K562 (cell line): Measurements from ENCODE around the gene ITGAD. TPM values are rescaled to one million over a fixed set of nuclear protein-coding genes. Genes with fewer than 3 reads are reported as not detected.

Experiments
- BRCA1 ChIP-seq, 2 experiments: fragments of 450-650 bp in 1 of 2; sonication (generic) in 1 of 2; formaldehyde crosslinking in 1 of 2; IDR thresholded peaks; 2 replicates each; pipeline versions ENCODE4 v1.5.0 to v1.6.1; 2017 to 2020; ENCODE audit warnings: mild to moderate bottlenecking in 1 of 2, missing genetic modification reagents in 1 of 2
- CHD2 ChIP-seq: IDR thresholded peaks from 2 replicates; pipeline ENCODE4 v1.6.1; 2011; ENCODE audit warnings: low read depth, low read length
- LCOR ChIP-seq: sonication (generic); formaldehyde crosslinking; IDR thresholded peaks from 2 replicates; pipeline ENCODE4 v1.8.0; 2022; ENCODE audit warnings: mild to moderate bottlenecking, missing genetic modification reagents
- MTA2 ChIP-seq: fragments of 450-650 bp; IDR thresholded peaks from 2 replicates; pipeline ENCODE4 v1.6.1; 2016; ENCODE audit warnings: low read depth
- SFPQ ChIP-seq: fragments of 200-400 bp; formaldehyde crosslinking; IDR thresholded peaks from 2 replicates; pipeline ENCODE4 v1.6.1; 2017; ENCODE audit warnings: mild to moderate bottlenecking, low read depth, low read length, moderate library complexity
- TOE1 ChIP-seq, 2 experiments: fragments of 450-650 bp in 1 of 2; sonication (generic) in 1 of 2; formaldehyde crosslinking in 1 of 2; IDR thresholded peaks; 2 replicates each; pipeline versions ENCODE4 v1.7.1 to v1.8.0; 2016 to 2022; ENCODE audit warnings: borderline replicate concordance in 2 of 2, mild to moderate bottlenecking in 2 of 2, antibody characterized with exemption in 1 of 2, inconsistent platforms in 1 of 2, low read depth in 1 of 2, missing genetic modification reagents in 1 of 2, moderate library complexity in 1 of 2
- ZFP30 ChIP-seq: fragments of 250-450 bp; sonication (Bioruptor Pico); IDR thresholded peaks from 2 replicates; pipeline ENCODE4 v1.8.0; 2022; ENCODE audit warnings: moderate library complexity, mild to moderate bottlenecking, inconsistent platforms, borderline replicate concordance
- ZNF668 ChIP-seq: fragments of 250-450 bp; sonication (Bioruptor Pico); IDR thresholded peaks from 2 replicates; pipeline ENCODE4 v1.8.0; 2022; ENCODE audit warnings: mild to moderate bottlenecking, inconsistent platforms
- polyA plus RNA-seq, 8 experiments: library from polyadenylated mRNA; depleted of rRNA in 4 of 8; stranded (reverse) in 5 of 8; unstranded in 3 of 8; fragments of >200 nt; fragmentation: Nextera tagmentation in 2 of 8; fragmentation: Illumina TruSeq in 1 of 8; extraction: Ambion mirVana in 2 of 8; extraction: Trizol in 1 of 8; gene quantifications; 2 replicates each; pipeline versions ENCODE4 v1.2.1 to v1.2.3, GENCODE V29; 2011 to 2014; ENCODE audit warnings: inconsistent platforms in 1 of 8, missing spikeins in 1 of 8
- total RNA-seq, 7 experiments: library from RNA; depleted of rRNA in 6 of 7; stranded (reverse); fragments of >200 nt in 6 of 7; fragmentation: Illumina TruSeq in 2 of 7; extraction: Trizol in 2 of 7; gene quantifications; 2 replicates each; pipeline versions ENCODE4 v1.2.1 to v1.2.3, GENCODE V29; 2011 to 2021; ENCODE audit warnings: low replicate concordance in 1 of 7
- TF ChIP-seq, protein P1 (sequence below), 2 experiments: fragments of 450-650 bp in 1 of 2; sonication (generic) in 1 of 2; formaldehyde crosslinking in 1 of 2; IDR thresholded peaks; 2 replicates each; pipeline versions ENCODE4 v1.7.1 to v1.9.0; 2016 to 2022; ENCODE audit warnings: inconsistent platforms in 1 of 2, mild to moderate bottlenecking in 1 of 2, missing genetic modification reagents in 1 of 2
- TF ChIP-seq, protein P2 (sequence below): IDR thresholded peaks from 2 replicates; pipeline ENCODE4 v1.6.1; 2014; ENCODE audit warnings: antibody characterized with exemption
- TF ChIP-seq, protein P3 (sequence below): sonication (generic); formaldehyde crosslinking; IDR thresholded peaks from 2 replicates; pipeline ENCODE4 v1.8.0; 2022; ENCODE audit warnings: missing genetic modification reagents, mild to moderate bottlenecking, borderline replicate concordance

The ITGAD gene
- total and polyA plus RNA-seq, 9 of the 15 experiments (the other 6 are each of a cell fraction or from before 2014, with no cell fraction given): not detected

DNA sequence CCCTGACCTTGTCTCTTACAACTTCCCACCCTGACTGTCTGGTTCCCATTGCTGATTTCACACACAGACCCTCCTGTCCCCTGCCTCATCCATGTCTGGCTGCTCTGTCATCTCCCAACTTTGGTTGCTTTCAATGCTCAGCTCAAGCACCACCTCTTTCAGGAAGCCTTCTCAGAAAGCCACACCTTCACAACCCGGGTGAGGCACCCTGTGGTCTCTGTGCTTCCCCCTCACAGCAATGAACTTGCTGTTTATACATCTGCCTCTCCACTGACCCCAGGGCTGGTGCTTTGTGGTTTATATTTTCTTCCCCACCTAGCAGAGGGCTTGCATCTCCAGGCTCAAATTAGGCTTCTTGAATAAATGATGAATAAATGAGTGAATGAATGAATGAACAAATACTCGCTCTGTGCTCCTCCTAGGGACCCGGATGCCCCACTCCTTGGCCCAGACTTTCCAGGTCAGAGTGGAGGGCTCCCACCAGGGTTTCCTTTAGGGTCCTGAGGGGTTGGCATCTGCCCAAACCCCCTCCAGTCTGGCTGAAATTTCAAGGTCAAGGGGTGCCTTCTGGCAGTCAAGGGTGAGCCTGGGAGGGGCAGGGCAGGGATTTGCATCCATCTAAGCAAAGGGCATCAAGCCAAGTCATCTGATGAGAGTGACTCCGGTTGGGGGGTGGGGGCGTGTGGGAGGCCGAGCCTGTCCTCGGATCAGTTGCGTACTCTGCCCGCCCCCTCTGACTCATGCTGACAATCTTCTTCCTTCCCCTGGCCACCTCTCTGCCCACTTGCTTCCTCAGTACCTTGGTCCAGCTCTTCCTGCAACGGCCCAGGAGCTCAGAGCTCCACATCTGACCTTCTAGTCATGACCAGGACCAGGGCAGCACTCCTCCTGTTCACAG lies 38.5 kb upstream of the ITGAD start, which contains the start of gene ITGAX (continued):
- TF ChIP-seq SFPQ (no peak), MTA2 (no peak), ZNF668 (CRISPR knock-in tag) (no peak), ZFP30 (CRISPR knock-in tag) (no peak), TOE1 (IDR thresholded peaks at IDR 0.05; ENCODE audit: borderline replicate concordance) (peak; percentile 33; the same call in 1 of the 2 replicates), TOE1 (CRISPR knock-in tag; IDR thresholded peaks at IDR 0.05; ENCODE audit: borderline replicate concordance, low read depth) (no peak), BRCA1 (IDR thresholded peaks at IDR 0.05) (no peak), BRCA1 (CRISPR knock-in tag; IDR thresholded peaks at IDR 0.05) (no peak), CHD2 (no peak), LCOR (CRISPR knock-in tag) (no peak)
- TF ChIP-seq, protein P1, sequence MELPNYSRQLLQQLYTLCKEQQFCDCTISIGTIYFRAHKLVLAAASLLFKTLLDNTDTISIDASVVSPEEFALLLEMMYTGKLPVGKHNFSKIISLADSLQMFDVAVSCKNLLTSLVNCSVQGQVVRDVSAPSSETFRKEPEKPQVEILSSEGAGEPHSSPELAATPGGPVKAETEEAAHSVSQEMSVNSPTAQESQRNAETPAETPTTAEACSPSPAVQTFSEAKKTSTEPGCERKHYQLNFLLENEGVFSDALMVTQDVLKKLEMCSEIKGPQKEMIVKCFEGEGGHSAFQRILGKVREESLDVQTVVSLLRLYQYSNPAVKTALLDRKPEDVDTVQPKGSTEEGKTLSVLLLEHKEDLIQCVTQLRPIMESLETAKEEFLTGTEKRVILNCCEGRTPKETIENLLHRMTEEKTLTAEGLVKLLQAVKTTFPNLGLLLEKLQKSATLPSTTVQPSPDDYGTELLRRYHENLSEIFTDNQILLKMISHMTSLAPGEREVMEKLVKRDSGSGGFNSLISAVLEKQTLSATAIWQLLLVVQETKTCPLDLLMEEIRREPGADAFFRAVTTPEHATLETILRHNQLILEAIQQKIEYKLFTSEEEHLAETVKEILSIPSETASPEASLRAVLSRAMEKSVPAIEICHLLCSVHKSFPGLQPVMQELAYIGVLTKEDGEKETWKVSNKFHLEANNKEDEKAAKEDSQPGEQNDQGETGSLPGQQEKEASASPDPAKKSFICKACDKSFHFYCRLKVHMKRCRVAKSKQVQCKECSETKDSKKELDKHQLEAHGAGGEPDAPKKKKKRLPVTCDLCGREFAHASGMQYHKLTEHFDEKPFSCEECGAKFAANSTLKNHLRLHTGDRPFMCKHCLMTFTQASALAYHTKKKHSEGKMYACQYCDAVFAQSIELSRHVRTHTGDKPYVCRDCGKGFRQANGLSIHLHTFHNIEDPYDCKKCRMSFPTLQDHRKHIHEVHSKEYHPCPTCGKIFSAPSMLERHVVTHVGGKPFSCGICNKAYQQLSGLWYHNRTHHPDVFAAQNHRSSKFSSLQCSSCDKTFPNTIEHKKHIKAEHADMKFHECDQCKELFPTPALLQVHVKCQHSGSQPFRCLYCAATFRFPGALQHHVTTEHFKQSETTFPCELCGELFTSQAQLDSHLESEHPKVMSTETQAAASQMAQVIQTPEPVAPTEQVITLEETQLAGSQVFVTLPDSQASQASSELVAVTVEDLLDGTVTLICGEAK (IDR thresholded peaks at IDR 0.05): no peak
- TF ChIP-seq, protein P1 (CRISPR knock-in tag; IDR thresholded peaks at IDR 0.05): no peak
- TF ChIP-seq, protein P2, sequence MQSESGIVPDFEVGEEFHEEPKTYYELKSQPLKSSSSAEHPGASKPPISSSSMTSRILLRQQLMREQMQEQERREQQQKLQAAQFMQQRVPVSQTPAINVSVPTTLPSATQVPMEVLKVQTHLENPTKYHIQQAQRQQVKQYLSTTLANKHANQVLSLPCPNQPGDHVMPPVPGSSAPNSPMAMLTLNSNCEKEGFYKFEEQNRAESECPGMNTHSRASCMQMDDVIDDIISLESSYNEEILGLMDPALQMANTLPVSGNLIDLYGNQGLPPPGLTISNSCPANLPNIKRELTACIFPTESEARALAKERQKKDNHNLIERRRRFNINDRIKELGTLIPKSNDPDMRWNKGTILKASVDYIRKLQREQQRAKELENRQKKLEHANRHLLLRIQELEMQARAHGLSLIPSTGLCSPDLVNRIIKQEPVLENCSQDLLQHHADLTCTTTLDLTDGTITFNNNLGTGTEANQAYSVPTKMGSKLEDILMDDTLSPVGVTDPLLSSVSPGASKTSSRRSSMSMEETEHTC: peak; percentile 49; the same call in 1 of the 2 replicates
- TF ChIP-seq, protein P3, sequence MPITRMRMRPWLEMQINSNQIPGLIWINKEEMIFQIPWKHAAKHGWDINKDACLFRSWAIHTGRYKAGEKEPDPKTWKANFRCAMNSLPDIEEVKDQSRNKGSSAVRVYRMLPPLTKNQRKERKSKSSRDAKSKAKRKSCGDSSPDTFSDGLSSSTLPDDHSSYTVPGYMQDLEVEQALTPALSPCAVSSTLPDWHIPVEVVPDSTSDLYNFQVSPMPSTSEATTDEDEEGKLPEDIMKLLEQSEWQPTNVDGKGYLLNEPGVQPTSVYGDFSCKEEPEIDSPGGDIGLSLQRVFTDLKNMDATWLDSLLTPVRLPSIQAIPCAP: no peak
